HG03432 (cell line): Measurements from ENCODE around the gene SMPDL3A.

Source experiments
- ATAC-seq: cut with Tn5 transposase; IDR thresholded peaks from one replicate; pipeline ENCODE4 v1.9.1; 2021; ENCODE audit warnings: mild to moderate bottlenecking, moderate library complexity; ENCODE audit not compliant: unreplicated experiment

The SMPDL3A gene

DNA sequence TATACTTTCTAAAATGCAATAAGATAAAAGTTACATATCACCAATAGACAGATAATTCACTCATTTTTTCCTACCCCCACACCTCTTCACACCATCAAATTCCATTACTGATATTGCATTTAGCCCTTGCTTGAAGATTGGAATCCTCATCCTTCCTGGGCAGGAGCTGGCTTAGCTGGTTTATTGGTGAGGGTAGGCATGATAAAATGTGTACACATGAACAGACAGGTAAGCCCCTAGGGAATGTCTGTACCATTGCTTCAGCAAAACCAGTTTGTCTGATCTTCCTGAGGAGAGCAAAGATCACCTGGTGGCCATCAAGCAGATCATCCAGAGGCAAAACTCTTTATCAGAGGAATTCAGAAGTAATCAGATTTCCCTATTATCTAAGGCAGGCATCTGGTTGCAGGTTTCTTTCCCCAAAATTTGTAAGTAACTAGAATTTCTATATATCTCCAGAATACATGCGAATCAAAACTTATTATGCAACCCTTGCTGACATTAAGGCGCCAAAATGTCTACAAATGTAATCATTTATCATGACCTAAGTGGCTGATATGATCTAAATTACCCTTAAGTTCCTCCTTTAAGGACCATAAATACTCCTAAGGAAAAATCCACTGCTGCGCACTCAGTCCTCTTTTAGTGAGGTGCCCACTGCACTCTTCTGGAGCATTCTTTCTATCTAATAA, 16.2 kb upstream of the SMPDL3A start:
- no peak for ATAC-seq

DNA sequence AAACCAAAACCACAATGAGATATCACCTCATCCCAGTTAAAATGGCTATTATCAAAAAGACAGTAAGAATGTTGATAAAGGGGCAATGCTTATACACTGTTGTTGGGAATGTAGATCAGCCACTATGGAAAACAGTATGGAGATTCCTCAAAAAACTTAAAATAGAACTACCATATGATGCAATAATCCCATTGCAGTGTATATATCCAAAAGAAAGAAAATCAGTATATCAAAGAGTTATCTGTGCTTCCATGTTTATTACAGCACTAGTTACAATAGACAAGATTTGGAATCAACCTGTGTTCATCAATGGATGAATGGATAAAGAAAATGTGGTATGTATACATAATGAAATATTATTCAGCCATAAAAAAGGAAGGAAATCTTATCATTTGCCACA, 13.1 kb upstream of the SMPDL3A start:
- no peak for ATAC-seq

- ATAC-seq = no peak
Observed at GRCh38 chr6:122778302-122778701, 10.8 kb upstream of the SMPDL3A start.

DNA sequence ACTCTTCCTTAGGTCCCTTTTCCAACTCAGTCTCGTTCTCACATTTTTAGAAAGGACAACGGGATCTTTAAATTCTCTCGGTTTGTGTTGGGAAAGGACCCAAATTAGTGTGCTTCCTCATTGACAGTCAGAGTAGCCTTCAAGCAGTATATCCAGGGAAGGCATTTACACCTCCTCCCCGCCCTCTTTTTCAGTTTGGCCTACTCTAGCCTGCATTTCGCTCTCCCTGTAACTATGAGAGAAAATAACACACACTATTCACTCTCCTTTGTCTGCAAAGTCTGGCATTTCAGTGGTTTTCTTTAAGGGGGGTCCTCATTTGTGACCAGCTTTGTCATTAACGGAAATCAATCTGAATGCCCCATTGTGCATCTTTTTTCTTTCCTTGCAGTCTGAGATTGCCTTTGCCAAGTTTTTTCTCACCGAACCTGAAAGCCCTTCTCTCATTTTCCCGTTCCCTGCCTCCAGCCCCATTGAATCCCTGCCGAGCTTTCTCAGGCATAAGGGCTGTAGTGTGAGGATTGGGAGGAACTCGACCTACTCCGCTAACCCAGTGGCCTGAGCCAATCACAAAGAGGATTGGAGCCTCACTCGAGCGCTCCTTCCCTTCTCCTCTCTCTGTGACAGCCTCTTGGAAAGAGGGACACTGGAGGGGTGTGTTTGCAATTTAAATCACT, 9.9 kb upstream of the SMPDL3A start:
- no peak for ATAC-seq

GRCh38 chr6:122779667-122780066, 9.4 kb upstream of the SMPDL3A start, which contains the start of gene FABP7:
Gene FABP7, plus strand, starts transcription at chr6:122779716. Its CDS starts 79 bp downstream, at chr6:122779795.
- no peak for ATAC-seq

DNA sequence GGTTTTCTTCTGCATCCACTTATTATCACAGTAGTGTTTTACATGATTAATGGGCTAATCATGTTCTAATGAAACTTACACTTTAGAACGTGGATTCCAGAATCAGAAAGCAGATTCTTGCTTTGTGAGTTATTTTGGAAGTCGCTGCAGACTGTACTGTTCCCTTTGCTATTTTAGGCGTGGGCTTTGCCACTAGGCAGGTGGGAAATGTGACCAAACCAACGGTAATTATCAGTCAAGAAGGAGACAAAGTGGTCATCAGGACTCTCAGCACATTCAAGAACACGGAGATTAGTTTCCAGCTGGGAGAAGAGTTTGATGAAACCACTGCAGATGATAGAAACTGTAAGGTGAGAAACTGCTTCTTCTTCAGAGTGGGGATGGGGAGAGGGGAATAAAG, 8.9 kb upstream of the SMPDL3A start:
- no peak for ATAC-seq

DNA sequence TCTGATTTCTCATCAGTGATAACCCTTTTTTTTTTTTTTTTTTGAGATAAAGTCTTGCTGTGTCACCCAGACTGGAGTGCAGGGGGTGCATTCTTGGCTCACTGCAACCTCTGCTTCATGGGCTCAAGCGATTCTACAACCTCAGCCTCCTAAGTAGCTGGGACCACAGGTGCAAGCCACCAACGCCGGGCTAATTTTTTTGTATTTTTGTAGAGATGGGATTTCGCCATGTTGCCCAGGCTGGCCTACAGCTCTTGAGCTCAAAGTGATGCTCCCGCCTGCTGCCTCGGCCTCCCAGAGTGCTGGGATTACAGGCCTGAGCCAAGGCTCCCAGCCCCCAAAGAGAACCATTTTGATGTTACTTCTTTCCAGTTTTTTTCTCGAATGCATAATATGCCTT, 7.3 kb upstream of the SMPDL3A start:
- ATAC-seq = no peak

- no peak for ATAC-seq
Observed at GRCh38 chr6:122783401-122783800, 5.7 kb upstream of the SMPDL3A start.

GRCh38 chr6:122785891-122786290, 3.2 kb upstream of the SMPDL3A start:
- no peak for ATAC-seq

DNA sequence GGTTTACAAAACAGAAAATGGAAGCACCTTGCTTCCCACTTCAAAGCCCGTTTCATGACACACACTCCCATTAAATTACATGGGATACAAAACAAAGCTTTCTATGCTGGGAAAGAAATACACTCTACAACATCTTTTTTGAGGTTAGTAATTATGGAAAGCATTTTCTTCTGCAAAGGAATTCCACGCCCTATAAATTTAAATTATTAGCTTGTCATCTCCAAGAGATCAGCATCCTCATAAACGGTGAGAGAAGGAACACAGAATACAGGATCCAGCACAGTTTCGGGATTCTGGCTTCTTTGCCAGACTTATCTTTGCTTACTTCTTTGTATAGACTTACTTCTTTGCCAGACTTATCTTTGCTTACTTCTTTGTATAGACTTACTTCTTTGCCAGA, 1.3 kb upstream of the SMPDL3A start:
- ATAC-seq = no peak

DNA sequence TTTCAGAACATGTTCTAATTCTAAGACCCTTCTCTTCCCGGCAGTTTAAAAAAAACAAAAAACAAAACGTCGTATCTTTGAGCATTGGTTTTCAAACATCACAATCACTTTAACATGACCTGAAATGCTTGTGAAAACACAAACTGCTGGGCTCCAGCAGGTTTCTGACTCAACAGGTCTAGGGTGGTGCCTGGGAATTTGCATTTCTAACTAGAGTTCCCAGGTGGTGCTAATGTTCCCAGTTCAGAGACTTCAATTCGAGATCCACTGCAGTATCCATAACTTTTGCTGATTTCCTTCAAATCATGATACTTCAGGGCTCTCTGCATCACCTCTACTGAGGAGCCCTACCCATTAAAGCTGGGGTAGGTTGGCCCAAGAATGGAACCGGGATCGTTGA, 850 bp upstream of the SMPDL3A start:
- ATAC-seq = no peak

- ATAC-seq = no peak
Observed at GRCh38 chr6:122788663-122789181, 336 bp upstream of the SMPDL3A start.

DNA sequence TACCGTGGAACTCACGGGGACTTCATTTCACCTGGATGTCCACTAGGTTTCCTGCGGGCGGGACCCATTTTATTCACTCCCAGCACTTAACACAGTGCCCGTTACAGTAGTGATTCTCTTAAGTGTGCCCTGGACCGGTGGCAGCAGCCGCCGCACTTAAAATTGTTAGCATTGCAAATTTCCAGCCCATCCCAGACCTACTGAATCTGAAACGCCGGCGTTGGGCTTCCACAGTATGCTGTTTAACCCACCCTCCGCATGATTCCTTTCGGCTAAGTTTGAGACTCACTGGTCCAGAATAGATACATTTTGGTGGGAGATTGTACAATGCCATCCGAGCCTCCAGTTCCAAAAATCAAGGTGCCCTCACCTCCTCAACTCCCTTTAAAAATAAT, 967 bp downstream of the SMPDL3A start:
- no peak for ATAC-seq

GRCh38 chr6:122790423-122791309, 1.6 kb downstream of the SMPDL3A start:
- ATAC-seq = no peak

DNA sequence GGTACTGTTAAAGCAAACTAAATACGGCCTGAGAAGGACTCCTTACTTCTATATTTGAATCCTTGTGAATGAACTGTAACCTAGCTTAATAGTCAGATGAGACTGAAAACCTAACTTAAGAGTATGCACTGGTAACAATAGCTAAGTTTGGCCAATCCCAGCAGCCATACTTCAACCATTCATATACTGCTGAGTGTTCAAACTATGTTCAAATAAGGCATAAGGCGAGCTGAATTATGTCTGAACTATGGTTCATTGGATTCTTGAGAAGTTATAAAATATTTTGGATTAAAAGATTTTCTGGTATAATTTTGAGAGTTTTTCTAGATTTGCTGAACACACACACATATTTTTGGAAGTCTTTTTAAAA, 2.2 kb downstream of the SMPDL3A start:
- no peak for ATAC-seq

GRCh38 chr6:122792766-122793165, 3.7 kb downstream of the SMPDL3A start:
- ATAC-seq = no peak

- ATAC-seq = no peak
Observed at GRCh38 chr6:122797537-122797936, 8.5 kb downstream of the SMPDL3A start.

- ATAC-seq = peak; percentile 97
Observed at GRCh38 chr6:122798099-122798641, 9.1 kb downstream of the SMPDL3A start.

DNA sequence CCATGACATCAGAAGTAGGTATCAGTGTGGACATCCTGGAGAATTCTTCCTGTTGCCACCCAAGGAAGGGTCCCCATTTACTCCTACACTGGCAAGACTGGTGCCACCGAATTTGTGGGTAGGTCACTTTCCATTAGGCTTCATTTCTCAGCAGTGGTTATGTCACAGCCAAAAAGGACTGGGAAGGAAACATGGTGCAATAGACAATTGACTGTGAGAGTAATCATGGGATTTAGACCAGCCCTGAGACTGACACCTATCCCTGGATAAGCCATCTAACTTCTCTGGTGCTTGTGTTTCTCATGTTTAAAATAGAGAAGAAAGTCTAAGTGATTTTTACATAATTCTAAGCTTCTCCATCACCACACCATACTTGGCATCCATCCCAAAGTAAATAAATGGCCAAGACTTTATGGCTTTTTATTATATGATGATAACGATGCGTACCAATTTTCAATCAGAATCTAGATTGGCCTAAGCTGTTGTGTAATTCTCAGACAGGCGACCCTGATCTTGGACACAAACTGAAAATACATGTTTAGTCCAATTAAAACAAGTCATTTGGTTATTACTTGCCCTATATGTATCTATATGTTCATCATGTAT, 10.2 kb downstream of the SMPDL3A start:
- no peak for ATAC-seq

- no peak for ATAC-seq
Observed at GRCh38 chr6:122799916-122800686, 11.0 kb downstream of the SMPDL3A start.
